Measurements from ENCODE around the gene TUSC2. TPM values are rescaled to one million over a fixed set of nuclear protein-coding genes. Genes with fewer than 3 reads are reported as not detected.

Gene TUSC2
- total and polyA plus RNA-seq, 2 of the 8 experiments (the other 6 are each of a cell fraction or from before 2014, with no cell fraction given) = 33.3 to 65.4 TPM

GRCh38 chr3:50294089-50294488 lies 33.9 kb downstream of the TUSC2 start (continued):
- TF ChIP-seq, protein P1, sequence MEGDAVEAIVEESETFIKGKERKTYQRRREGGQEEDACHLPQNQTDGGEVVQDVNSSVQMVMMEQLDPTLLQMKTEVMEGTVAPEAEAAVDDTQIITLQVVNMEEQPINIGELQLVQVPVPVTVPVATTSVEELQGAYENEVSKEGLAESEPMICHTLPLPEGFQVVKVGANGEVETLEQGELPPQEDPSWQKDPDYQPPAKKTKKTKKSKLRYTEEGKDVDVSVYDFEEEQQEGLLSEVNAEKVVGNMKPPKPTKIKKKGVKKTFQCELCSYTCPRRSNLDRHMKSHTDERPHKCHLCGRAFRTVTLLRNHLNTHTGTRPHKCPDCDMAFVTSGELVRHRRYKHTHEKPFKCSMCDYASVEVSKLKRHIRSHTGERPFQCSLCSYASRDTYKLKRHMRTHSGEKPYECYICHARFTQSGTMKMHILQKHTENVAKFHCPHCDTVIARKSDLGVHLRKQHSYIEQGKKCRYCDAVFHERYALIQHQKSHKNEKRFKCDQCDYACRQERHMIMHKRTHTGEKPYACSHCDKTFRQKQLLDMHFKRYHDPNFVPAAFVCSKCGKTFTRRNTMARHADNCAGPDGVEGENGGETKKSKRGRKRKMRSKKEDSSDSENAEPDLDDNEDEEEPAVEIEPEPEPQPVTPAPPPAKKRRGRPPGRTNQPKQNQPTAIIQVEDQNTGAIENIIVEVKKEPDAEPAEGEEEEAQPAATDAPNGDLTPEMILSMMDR (IDR thresholded peaks at IDR 0.05; ENCODE audit: control extremely low read depth in 1 of 3, insufficient read depth in 1 of 3, low read depth in 1 of 3, low read length in 3 of 3) = no peak
- TF ChIP-seq SUZ12 (IDR thresholded peaks at IDR 0.05; ENCODE audit: low read length) (no peak), BRCA1 (IDR thresholded peaks at IDR 0.05; ENCODE audit: low read depth, low read length) (no peak), CHD1 (IDR thresholded peaks at IDR 0.05; ENCODE audit: low read depth, low read length) (no peak), GABPA (IDR thresholded peaks at IDR 0.05; ENCODE audit: borderline replicate concordance, insufficient read depth, low read length) (no peak), ASH2L (IDR thresholded peaks at IDR 0.05; ENCODE audit: low read length) (no peak), TEAD4 (IDR thresholded peaks at IDR 0.05; ENCODE audit: low read depth, low read length) (no peak), YY1 (IDR thresholded peaks at IDR 0.05; ENCODE audit: low read depth, low read length) (no peak)
